IMR-90 (cell line): Measurements from ENCODE around the gene GOLGA8H. TPM values are rescaled to one million over a fixed set of nuclear protein-coding genes. Genes with fewer than 3 reads are reported as not detected.
"Not testable (repeated sequence)": the region's sequence is repeated elsewhere in the genome, so short reads cannot be mapped to it uniquely, and the experiment has no call there.

Source experiments
- ATAC-seq: fragments of 200-7000 bp; cut with Tn5 transposase; 2 replicates; pipeline ENCODE4 v1.9.1; 2020; ENCODE audit warnings: low read depth, mild to moderate bottlenecking, moderate library complexity
- BruUV-seq: library from RNA; stranded (reverse); fragments of 400-500 nt; replicated peaks from 2 replicates; lab custom pipeline; 2021; lab: Mats Ljungman, UMichigan
- CTCF ChIA-PET: fragments of 300-600 bp; formaldehyde crosslinking; extraction: SDS; loops from one replicate; lab custom pipeline; 2021; ENCODE audit warnings: antibody characterized with exemption; lab: Yijun Ruan, JAX
- POLR2A ChIA-PET: fragments of 300-600 bp; sonication (Branson Sonifier 250); formaldehyde crosslinking; loops from one replicate; lab custom pipeline; 2022; ENCODE audit warnings: antibody characterized with exemption; ENCODE audit not compliant: unreplicated experiment; lab: Charles Lee
- DNase-seq: peaks from one replicate; pipeline ENCODE4 v3.0.0; 2013
- H2AFZ ChIP-seq: replicated peaks from 2 replicates; pipeline ENCODE3; 2013; ENCODE audit warnings: low read length, mild to moderate bottlenecking; ENCODE audit not compliant: poor library complexity
- H2AK5ac ChIP-seq: 2 replicates; pipeline ENCODE4 v1.6.1; 2013; ENCODE audit warnings: low read depth, low read length, inconsistent platforms
- H2AK9ac ChIP-seq: replicated peaks from 2 replicates; pipeline ENCODE3; 2013; ENCODE audit warnings: mild to moderate bottlenecking, low read depth, low read length, moderate library complexity; ENCODE audit not compliant: poor library complexity
- H2BK120ac ChIP-seq: 2 replicates; pipeline ENCODE4 v1.6.1; 2013; ENCODE audit warnings: low read depth, low read length, inconsistent platforms
- H2BK15ac ChIP-seq: 3 replicates; pipeline ENCODE4 v1.6.1; 2013; ENCODE audit warnings: low read depth, low read length, inconsistent platforms
- H2BK20ac ChIP-seq: 2 replicates; pipeline ENCODE4 v1.6.1; 2013; ENCODE audit warnings: low read depth, mild to moderate bottlenecking, inconsistent platforms, low read length, moderate library complexity
- H2BK5ac ChIP-seq: 2 replicates; pipeline ENCODE4 v1.6.1; 2013; ENCODE audit warnings: mild to moderate bottlenecking, low read depth, low read length, inconsistent platforms; ENCODE audit not compliant: poor library complexity, severe bottlenecking
- H3K14ac ChIP-seq: replicated peaks from 2 replicates; pipeline ENCODE4 v1.6.1; 2013; ENCODE audit warnings: low read depth, low read length, inconsistent platforms
- H3K18ac ChIP-seq: 2 replicates; pipeline ENCODE4 v1.6.1; 2013; ENCODE audit warnings: low read depth, low read length, control low read depth
- H3K23ac ChIP-seq: 2 replicates; pipeline ENCODE4 v1.6.1; 2013; ENCODE audit warnings: low read depth, low read length, inconsistent platforms
- H3K27ac ChIP-seq: 2 replicates; pipeline ENCODE4 v1.5.1; 2013; ENCODE audit warnings: mild to moderate bottlenecking, control low read depth, low read length; ENCODE audit not compliant: insufficient read depth
- H3K27me3 ChIP-seq: 2 replicates; pipeline ENCODE4 v1.6.1; 2013; ENCODE audit warnings: low read length; ENCODE audit not compliant: control insufficient read depth, insufficient read depth
- H3K36me3 ChIP-seq: 2 replicates; pipeline ENCODE4 v1.6.1; 2013; ENCODE audit warnings: low read length, mixed read lengths; ENCODE audit not compliant: control insufficient read depth, insufficient read depth
- H3K4ac ChIP-seq: 2 replicates; pipeline ENCODE4 v1.6.1; 2013; ENCODE audit warnings: low read depth, low read length, inconsistent platforms
- H3K4me1 ChIP-seq: 2 replicates; pipeline ENCODE4 v1.6.1; 2013; ENCODE audit warnings: low read length, mixed read lengths; ENCODE audit not compliant: control insufficient read depth, insufficient read depth
- H3K4me2 ChIP-seq: 2 replicates; pipeline ENCODE4 v1.6.1; 2013; ENCODE audit warnings: low read depth, mild to moderate bottlenecking, control low read depth, low read length, moderate library complexity
- H3K4me3 ChIP-seq: 2 replicates; pipeline ENCODE4 v1.5.1; 2013; ENCODE audit warnings: low read depth, mild to moderate bottlenecking, control low read depth, low read length, moderate library complexity; ENCODE audit not compliant: insufficient read depth
- H3K56ac ChIP-seq: 2 replicates; pipeline ENCODE4 v1.6.1; 2013; ENCODE audit warnings: low read length, inconsistent platforms; ENCODE audit not compliant: insufficient read depth; ENCODE audit errors: extremely low read depth
- H3K79me1 ChIP-seq, 2 experiments: 2 replicates each; pipeline ENCODE4 v1.6.1; 2013; ENCODE audit warnings: low read length in 2 of 2, inconsistent platforms in 1 of 2, low read depth in 1 of 2
- H3K9ac ChIP-seq: 2 replicates; pipeline ENCODE4 v1.6.1; 2013; ENCODE audit warnings: low read depth, low read length, control low read depth
- H3K9me1 ChIP-seq: 2 replicates; pipeline ENCODE4 v1.6.1; 2013; ENCODE audit warnings: low read length, inconsistent platforms; ENCODE audit not compliant: insufficient read depth
- H3K9me3 ChIP-seq: 2 replicates; pipeline ENCODE4 v1.6.1; 2013; ENCODE audit warnings: low read length; ENCODE audit not compliant: control insufficient read depth, insufficient read depth
- H4K20me1 ChIP-seq: 2 replicates; pipeline ENCODE4 v1.6.1; 2013; ENCODE audit warnings: low read length, inconsistent platforms; ENCODE audit not compliant: insufficient read depth
- H4K5ac ChIP-seq: 2 replicates; pipeline ENCODE4 v1.6.1; 2013; ENCODE audit warnings: mild to moderate bottlenecking, low read depth, low read length, control low read depth
- H4K8ac ChIP-seq, 2 experiments: 2 replicates each; pipeline ENCODE4 v1.6.1; 2013; ENCODE audit warnings: low read depth in 2 of 2, low read length in 2 of 2, control low read depth in 1 of 2, inconsistent platforms in 1 of 2
- H4K91ac ChIP-seq: 2 replicates; pipeline ENCODE4 v1.6.1; 2013; ENCODE audit warnings: low read depth, low read length, inconsistent platforms; ENCODE audit not compliant: insufficient read depth
- WGBS, 2 experiments: methylation state at CpG; one replicate each; pipeline versions ENCODE4 v1.1.5 to v1.1.7; 2013; ENCODE audit warnings: missing lambda C conversion rate in 2 of 2; ENCODE audit not compliant: insufficient read length in 1 of 2; ENCODE audit errors: extremely low coverage in 2 of 2; 5-methylcytosine and 5-hydroxymethylcytosine counted together
- dilution Hi-C: fragments of 300-500 bp; cut with HindIII; formaldehyde crosslinking; loops from one replicate; pipeline ENCODE4 v1.14.3; 2018; ENCODE audit warnings: low sequenced_read_pairs; ENCODE audit not compliant: unreplicated experiment
- in situ Hi-C: fragments of 300-500 bp; cut with MboI; formaldehyde crosslinking; loops from 3 replicates; pipeline ENCODE4 v1.14.3; 2019; ENCODE audit warnings: low sequenced_read_pairs, inconsistent platforms, mixed read lengths
- intact Hi-C: fragments of 100-400 bp; cut with micrococcal nuclease; formaldehyde crosslinking; loops from 2 replicates; pipeline ENCODE4 v1.10.0; 2022
- polyA plus RNA-seq, 3 experiments: library from polyadenylated mRNA; depleted of rRNA; stranded (reverse); fragments of >200 nt; gene quantifications; 2 replicates each; pipeline ENCODE4 v1.2.3, GENCODE V29; 2012; ENCODE audit warnings: low replicate concordance in 1 of 3
- total RNA-seq: library from RNA; depleted of rRNA; stranded (reverse); fragments of >200 nt; gene quantifications from 2 replicates; pipeline ENCODE4 v1.2.3, GENCODE V29; 2012
- TF ChIP-seq, protein P1 (sequence below): conservative IDR thresholded peaks from 2 replicates; pipeline ENCODE4 v1.5.1; 2012; ENCODE audit warnings: mild to moderate bottlenecking, low read depth, low read length, improper control_type of control experiment

GOLGA8H gene
- total and polyA plus RNA-seq, 2 of the 4 experiments (the other 2 are of a cell fraction): not detected

DNA sequence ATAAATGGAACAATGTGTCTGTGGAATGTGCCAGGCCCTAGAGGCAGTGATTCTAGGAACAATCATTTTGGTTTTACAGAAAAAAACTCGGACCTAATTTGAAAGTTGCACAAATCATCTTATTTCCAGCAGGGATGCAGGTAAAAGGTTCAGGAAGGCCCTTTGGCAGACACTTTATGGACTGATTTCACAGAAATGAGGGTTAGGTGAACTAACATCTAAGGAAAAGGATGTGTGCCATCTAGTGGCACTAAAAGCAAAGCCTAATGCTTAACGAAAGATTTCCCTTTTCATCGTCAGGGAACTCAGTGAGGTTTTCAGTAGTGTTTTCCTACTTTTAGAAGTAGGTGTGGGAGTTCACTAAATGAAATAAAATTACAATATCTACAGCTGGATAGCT lies 17.5 kb downstream of the GOLGA8H start:
- H3K14ac ChIP-seq, H3K4ac ChIP-seq, H3K18ac ChIP-seq, intact Hi-C loops, H3K36me3 ChIP-seq, H2AK5ac ChIP-seq, H3K56ac ChIP-seq, H2BK5ac ChIP-seq, H4K20me1 ChIP-seq, POLR2A ChIA-PET, in situ Hi-C loops, H2AFZ ChIP-seq, H3K23ac ChIP-seq, H3K9ac ChIP-seq, ATAC-seq, H3K79me1 ChIP-seq, H3K27ac ChIP-seq, H2BK15ac ChIP-seq, H3K4me3 ChIP-seq, H2AK9ac ChIP-seq, H4K91ac ChIP-seq, H3K4me2 ChIP-seq, dilution Hi-C loops, H2BK20ac ChIP-seq, H3K9me3 ChIP-seq, H3K9me1 ChIP-seq, H3K27me3 ChIP-seq, H3K4me1 ChIP-seq, H4K5ac ChIP-seq, H4K8ac ChIP-seq, H2BK120ac ChIP-seq, BruUV-seq: not testable (repeated sequence)
- peak; percentile 22 for DNase-seq
- TF ChIP-seq, protein P1, sequence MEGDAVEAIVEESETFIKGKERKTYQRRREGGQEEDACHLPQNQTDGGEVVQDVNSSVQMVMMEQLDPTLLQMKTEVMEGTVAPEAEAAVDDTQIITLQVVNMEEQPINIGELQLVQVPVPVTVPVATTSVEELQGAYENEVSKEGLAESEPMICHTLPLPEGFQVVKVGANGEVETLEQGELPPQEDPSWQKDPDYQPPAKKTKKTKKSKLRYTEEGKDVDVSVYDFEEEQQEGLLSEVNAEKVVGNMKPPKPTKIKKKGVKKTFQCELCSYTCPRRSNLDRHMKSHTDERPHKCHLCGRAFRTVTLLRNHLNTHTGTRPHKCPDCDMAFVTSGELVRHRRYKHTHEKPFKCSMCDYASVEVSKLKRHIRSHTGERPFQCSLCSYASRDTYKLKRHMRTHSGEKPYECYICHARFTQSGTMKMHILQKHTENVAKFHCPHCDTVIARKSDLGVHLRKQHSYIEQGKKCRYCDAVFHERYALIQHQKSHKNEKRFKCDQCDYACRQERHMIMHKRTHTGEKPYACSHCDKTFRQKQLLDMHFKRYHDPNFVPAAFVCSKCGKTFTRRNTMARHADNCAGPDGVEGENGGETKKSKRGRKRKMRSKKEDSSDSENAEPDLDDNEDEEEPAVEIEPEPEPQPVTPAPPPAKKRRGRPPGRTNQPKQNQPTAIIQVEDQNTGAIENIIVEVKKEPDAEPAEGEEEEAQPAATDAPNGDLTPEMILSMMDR: 0 out of 2 replicates have a peak, but pooled peaks have one; percentile 6
- CTCF ChIA-PET: interaction anchor here (0.7 kb wide), 1 partner anchor 368 kb away, joined by 5 read pairs; no protein-coding TSS in a partner anchor
- no CpG with 5 or more reads among the region's 3 CpGs for WGBS, 2 experiments
